Body of pancreas (tissue), 4 donors: Measurements from ENCODE around the gene UBAC2. TPM values are rescaled to one million over a fixed set of nuclear protein-coding genes. Genes with fewer than 3 reads are reported as not detected.

ENCODE experiments used
- ATAC-seq: fragments of 150-250 bp; one replicate; pipeline ENCODE4 v1.9.1; 2016
- DNase-seq, 4 donors: peaks; one replicate each; pipeline ENCODE4 v3.0.0-alpha.2; 2019
- H3K27ac ChIP-seq, 4 donors: fragments of 200-600 bp; sonication (generic); 1 replicate in 3 of 4; 2 replicates in 1 of 4; pipeline versions ENCODE4 v1.5.1 to v1.6.1; 2016 to 2019; ENCODE audit warnings: mild to moderate bottlenecking in 1 of 4, mixed read lengths in 1 of 4, moderate library complexity in 1 of 4
- H3K27me3 ChIP-seq, 2 donors: fragments of 200-600 bp; sonication (generic); one replicate each; pipeline ENCODE4 v1.6.0; 2016; ENCODE audit warnings: mild to moderate bottlenecking in 1 of 2
- H3K36me3 ChIP-seq, 2 donors: fragments of 200-600 bp; sonication (generic); replicated peaks in 1 of 2; 2 replicates each; pipeline ENCODE4 v1.5.1; 2016; ENCODE audit warnings: low read depth in 2 of 2; ENCODE audit not compliant: insufficient read depth in 1 of 2
- H3K4me1 ChIP-seq: fragments of 200-600 bp; sonication (generic); one replicate; pipeline ENCODE4 v1.6.0; 2016
- H3K4me3 ChIP-seq, 2 donors: fragments of 200-600 bp; sonication (generic); 1 replicate in 1 of 2; 2 replicates in 1 of 2; pipeline ENCODE4 v1.5.1; 2016 to 2019
- H3K9me3 ChIP-seq, 3 donors: fragments of 200-600 bp; sonication (generic); 1 replicate in 2 of 3; 2 replicates in 1 of 3; pipeline ENCODE4 v1.5.1; 2016
- POLR2A ChIP-seq, 3 donors: fragments of 450-650 bp; IDR thresholded peaks; one replicate each; pipeline ENCODE4 v1.6.1; 2016; ENCODE audit warnings: antibody characterized with exemption in 3 of 3, mild to moderate bottlenecking in 2 of 3
- WGBS, 2 donors: methylation state at CpG; one replicate each; pipeline ENCODE4 v1.1.5; 2017; 5-methylcytosine and 5-hydroxymethylcytosine counted together
- intact Hi-C: fragments of 100-400 bp; cut with DNase I; formaldehyde crosslinking; loops from one replicate; pipeline ENCODE4 v1.15.1; 2023
- total RNA-seq, 2 donors: library from RNA; depleted of rRNA; stranded (reverse); fragments of >200 nt; gene quantifications; one replicate each; pipeline ENCODE4 v1.1.0, GENCODE V29; 2016
- TF ChIP-seq, protein P1 (sequence below), 7 experiments: fragments of 450-650 bp in 4 of 7; fragments of 200-600 bp in 3 of 7; sonication (generic) in 3 of 7; IDR thresholded peaks; one replicate each; pipeline ENCODE4 v1.5.1; 2016 to 2019; ENCODE audit warnings: antibody characterized with exemption in 7 of 7

The UBAC2 gene
- total RNA-seq, 2 donors from 2014 or later, result 21.4 to 27.2 TPM

DNA sequence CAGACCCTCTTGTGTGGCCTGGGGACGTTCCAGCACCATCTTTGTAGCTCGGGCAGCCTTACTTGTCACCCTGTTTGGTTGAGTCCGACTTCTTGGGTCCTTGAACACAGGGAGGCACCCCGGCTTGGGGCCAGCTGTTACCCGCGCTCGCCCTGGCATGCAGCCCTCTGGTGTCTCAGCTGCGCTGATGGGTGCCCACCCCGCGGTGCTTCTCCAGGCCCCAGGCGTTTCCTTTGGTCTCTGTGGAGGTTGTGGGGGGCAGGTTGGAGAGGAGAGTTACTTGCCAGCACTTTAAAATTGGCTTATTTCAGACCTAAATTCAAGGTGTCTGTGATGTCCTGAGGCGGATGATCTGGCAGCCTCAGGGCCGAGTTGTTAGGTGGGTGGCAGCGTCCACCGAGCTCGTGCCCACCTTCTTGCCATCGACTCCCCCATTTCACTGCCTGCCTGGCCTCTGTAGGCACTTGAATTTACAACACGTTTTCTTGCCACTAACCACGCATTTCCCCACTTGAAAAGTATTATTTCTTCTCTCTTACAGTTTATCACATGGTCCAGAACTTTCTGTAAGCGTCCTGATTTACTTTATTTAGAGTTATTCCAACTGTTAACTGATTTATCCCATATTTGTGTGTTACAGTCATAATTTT, 16.9 kb downstream of the UBAC2 start:
- no peaks in the 10 kb centered on the region for H3K9me3 ChIP-seq
- H3K27ac ChIP-seq, result no peak overlapping the region
- peaks cover 31% of the 10 kb centered on the region for H3K4me1 ChIP-seq
- WGBS, 2 donors, result 49 to 55% methylated on average over 15 to 20 of the region's 20 CpGs
- no peaks in the 10 kb centered on the region for H3K36me3 ChIP-seq
- ATAC-seq, result no peak
- peak in 1 of 4 donors; percentile 51 for DNase-seq
- no peak for TF ChIP-seq POLR2A (IDR thresholded peaks at IDR 0.05)
- TF ChIP-seq, protein P1, sequence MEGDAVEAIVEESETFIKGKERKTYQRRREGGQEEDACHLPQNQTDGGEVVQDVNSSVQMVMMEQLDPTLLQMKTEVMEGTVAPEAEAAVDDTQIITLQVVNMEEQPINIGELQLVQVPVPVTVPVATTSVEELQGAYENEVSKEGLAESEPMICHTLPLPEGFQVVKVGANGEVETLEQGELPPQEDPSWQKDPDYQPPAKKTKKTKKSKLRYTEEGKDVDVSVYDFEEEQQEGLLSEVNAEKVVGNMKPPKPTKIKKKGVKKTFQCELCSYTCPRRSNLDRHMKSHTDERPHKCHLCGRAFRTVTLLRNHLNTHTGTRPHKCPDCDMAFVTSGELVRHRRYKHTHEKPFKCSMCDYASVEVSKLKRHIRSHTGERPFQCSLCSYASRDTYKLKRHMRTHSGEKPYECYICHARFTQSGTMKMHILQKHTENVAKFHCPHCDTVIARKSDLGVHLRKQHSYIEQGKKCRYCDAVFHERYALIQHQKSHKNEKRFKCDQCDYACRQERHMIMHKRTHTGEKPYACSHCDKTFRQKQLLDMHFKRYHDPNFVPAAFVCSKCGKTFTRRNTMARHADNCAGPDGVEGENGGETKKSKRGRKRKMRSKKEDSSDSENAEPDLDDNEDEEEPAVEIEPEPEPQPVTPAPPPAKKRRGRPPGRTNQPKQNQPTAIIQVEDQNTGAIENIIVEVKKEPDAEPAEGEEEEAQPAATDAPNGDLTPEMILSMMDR (IDR thresholded peaks at IDR 0.05), result no peak
- H3K27me3 ChIP-seq, result no peaks in the 10 kb centered on the region
- intact Hi-C loops, result no loop called here
- no peak overlapping the region for H3K4me3 ChIP-seq

DNA sequence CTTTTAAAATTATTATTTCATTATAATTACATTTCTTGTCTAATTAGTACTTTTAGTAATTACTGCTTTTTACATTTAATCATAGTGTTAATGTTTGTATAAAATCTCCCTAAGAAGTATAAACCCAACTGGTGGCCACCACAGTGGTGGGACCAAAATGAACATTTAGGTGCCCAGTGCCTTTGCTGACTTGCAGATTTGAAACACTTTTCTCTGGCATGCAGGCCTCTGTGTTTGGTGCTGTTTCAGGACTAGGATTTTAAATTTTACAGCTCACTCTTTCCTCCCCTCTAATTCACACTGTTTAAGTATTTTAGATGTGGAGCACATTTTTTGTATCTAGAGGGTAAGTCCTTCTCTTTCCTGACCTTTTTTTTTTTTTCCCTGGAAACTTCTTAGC, 17.5 kb downstream of the UBAC2 start:
- H3K27ac ChIP-seq, result peak overlapping the region in 1 of 4 donors; percentile 4
- no peaks in the 10 kb centered on the region for H3K27me3 ChIP-seq
- no peaks in the 10 kb centered on the region for H3K36me3 ChIP-seq
- intact Hi-C loops, result no loop called here
- peaks cover 31% of the 10 kb centered on the region for H3K4me1 ChIP-seq
- no peak overlapping the region for H3K4me3 ChIP-seq
- DNase-seq (no peak), ATAC-seq (no peak)
- TF ChIP-seq, protein P1 (IDR thresholded peaks at IDR 0.05), result no peak
- TF ChIP-seq POLR2A (IDR thresholded peaks at IDR 0.05), result no peak
- no peaks in the 10 kb centered on the region for H3K9me3 ChIP-seq

DNA sequence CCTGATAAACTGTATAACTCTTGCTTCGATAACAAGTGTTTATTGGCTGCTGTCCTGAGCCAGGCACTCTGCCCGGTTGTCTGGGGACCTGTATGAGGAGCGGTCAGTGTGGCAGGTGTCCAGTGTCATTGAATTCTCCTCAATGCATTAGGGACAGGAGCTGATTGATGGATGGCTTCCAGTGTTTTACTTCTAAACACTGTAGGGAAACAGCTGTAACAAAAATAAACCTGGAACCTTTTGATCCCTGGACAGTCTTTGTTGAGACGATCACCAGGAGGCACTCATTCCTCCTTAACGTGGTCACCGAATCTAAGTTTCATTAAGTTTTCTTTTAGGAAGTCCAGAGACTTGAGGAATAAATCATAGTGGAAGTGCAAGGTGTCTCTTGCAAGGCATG, 17.9 kb downstream of the UBAC2 start:
- Histone ChIP-seq H3K4me1 (peaks cover 32% of the 10 kb centered on the region), H3K36me3 (no peaks in the 10 kb centered on the region), H3K27me3 (no peaks in the 10 kb centered on the region), H3K27ac (peak overlapping the region in 1 of 4 donors; percentile 4), H3K9me3 (no peaks in the 10 kb centered on the region), H3K4me3 (no peak overlapping the region)
- TF ChIP-seq, protein P1 (IDR thresholded peaks at IDR 0.05), result no peak
- TF ChIP-seq POLR2A (IDR thresholded peaks at IDR 0.05), result no peak
- WGBS, 2 donors, result 7 to 8% methylated on average over 6 of the region's 6 CpGs
- DNase-seq (peak; percentile 70 to 88 (median 76)), ATAC-seq (peak; percentile 77)
- intact Hi-C loops, result no loop called here

DNA sequence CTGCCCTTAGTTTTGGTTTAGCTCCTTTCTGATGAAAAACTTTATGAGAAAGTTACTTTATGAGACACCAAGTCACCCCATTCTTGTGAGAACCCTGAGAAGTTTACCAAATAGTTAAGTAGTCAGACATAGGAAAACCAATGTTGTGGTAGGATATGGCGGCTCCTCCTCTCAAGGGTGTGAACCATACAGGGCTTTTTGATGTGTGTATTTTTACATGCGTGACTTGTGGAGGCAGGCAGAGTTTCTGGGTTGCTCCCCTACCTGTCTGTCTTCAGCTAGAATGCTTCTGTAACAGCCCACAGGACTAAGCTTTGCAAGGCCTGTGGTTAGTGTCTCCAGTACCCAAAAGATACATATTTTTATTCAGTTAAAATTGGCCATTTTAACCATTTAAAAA, 18.3 kb downstream of the UBAC2 start:
- WGBS, 2 donors, result 77 to 92% methylated on average over 2 of the region's 2 CpGs
- no peaks in the 10 kb centered on the region for H3K36me3 ChIP-seq
- intact Hi-C loops, result no loop called here
- peaks cover 36% of the 10 kb centered on the region for H3K4me1 ChIP-seq
- H3K4me3 ChIP-seq, result no peak overlapping the region
- no peaks in the 10 kb centered on the region for H3K27me3 ChIP-seq
- ATAC-seq (no peak), DNase-seq (no peak)
- peak overlapping the region in 1 of 4 donors; percentile 4 for H3K27ac ChIP-seq
- TF ChIP-seq POLR2A (IDR thresholded peaks at IDR 0.05), result no peak
- TF ChIP-seq, protein P1 (IDR thresholded peaks at IDR 0.05), result no peak
- no peaks in the 10 kb centered on the region for H3K9me3 ChIP-seq
